B cell (primary cell): ENCODE measurements around the gene PIK3AP1. TPM values are rescaled to one million over a fixed set of nuclear protein-coding genes. Genes with fewer than 3 reads are reported as not detected.

Experiments used
- ATAC-seq: fragments of 200-7000 bp; cut with Tn5 transposase; one replicate; pipeline ENCODE4 v1.10.0; 2021; ENCODE audit warnings: low read depth, mild to moderate bottlenecking, moderate number of reproducible peaks, moderate library complexity
- CTCF ChIA-PET: fragments of 350-600 bp; sonication (Branson Sonifier 250); formaldehyde crosslinking; loops from one replicate; lab custom pipeline; 2021; ENCODE audit warnings: antibody characterized with exemption, inconsistent platforms; lab: Charles Lee
- POLR2A ChIA-PET: fragments of 350-600 bp; sonication (Branson Sonifier 250); formaldehyde crosslinking; loops from one replicate; lab custom pipeline; 2021; ENCODE audit warnings: antibody characterized with exemption; lab: Charles Lee
- DNase-seq: peaks from one replicate; pipeline ENCODE4 v3.0.0; 2013
- H2AFZ ChIP-seq: 2 replicates; pipeline ENCODE4 v1.6.1; 2012; ENCODE audit warnings: mild to moderate bottlenecking, low read depth, low read length; ENCODE audit not compliant: insufficient read depth, poor library complexity, severe bottlenecking
- H3K27ac ChIP-seq, 2 donors: 1 replicate in 1 of 2; 2 replicates in 1 of 2; pipeline ENCODE4 v1.5.1; 2012 to 2013; ENCODE audit warnings: low read length in 2 of 2, mild to moderate bottlenecking in 2 of 2, moderate library complexity in 1 of 2
- H3K27me3 ChIP-seq, 4 experiments: fragments of 200-600 bp in 1 of 4; sonication (generic) in 1 of 4; replicated peaks in 1 of 4; 1 replicate in 2 of 4; 2 replicates in 2 of 4; pipeline versions ENCODE4 v1.6.1 to v1.7.0; 2013 to 2016; ENCODE audit warnings: low read length in 3 of 4, mild to moderate bottlenecking in 2 of 4, mixed read lengths in 1 of 4, moderate library complexity in 1 of 4; ENCODE audit not compliant: insufficient read depth in 4 of 4, control insufficient read depth in 3 of 4; ENCODE audit errors: control extremely low read depth in 1 of 4
- H3K36me3 ChIP-seq, 2 experiments: replicated peaks in 1 of 2; 1 replicate in 1 of 2; 2 replicates in 1 of 2; pipeline versions ENCODE4 v1.6.1 to v1.7.1; 2013; ENCODE audit warnings: low read length in 1 of 2; ENCODE audit not compliant: insufficient read depth in 2 of 2, control insufficient read depth in 1 of 2; ENCODE audit errors: control extremely low read depth in 1 of 2, extremely low read depth in 1 of 2
- H3K4me1 ChIP-seq, 2 donors: fragments of 200-600 bp in 1 of 2; sonication (generic) in 1 of 2; 1 replicate in 1 of 2; 2 replicates in 1 of 2; pipeline versions ENCODE4 v1.5.1 to v1.6.1; 2013 to 2017; ENCODE audit warnings: low read length in 2 of 2; ENCODE audit not compliant: control insufficient read depth in 2 of 2, insufficient read depth in 2 of 2
- H3K4me2 ChIP-seq: replicated peaks from 2 replicates; pipeline ENCODE3; 2012; ENCODE audit warnings: mild to moderate bottlenecking, low read depth, low read length; ENCODE audit not compliant: poor library complexity, severe bottlenecking
- H3K4me3 ChIP-seq, 5 experiments: fragments of 200-600 bp in 1 of 5; sonication (generic) in 1 of 5; 1 replicate in 3 of 5; 2 replicates in 2 of 5; pipeline versions ENCODE4 v1.5.1 to v1.7.0; 2011 to 2016; ENCODE audit warnings: low read length in 4 of 5, mild to moderate bottlenecking in 4 of 5, low read depth in 2 of 5, control low read depth in 1 of 5, moderate library complexity in 1 of 5; ENCODE audit not compliant: insufficient read depth in 1 of 5; ENCODE audit errors: control extremely low read depth in 1 of 5, extremely low read depth in 1 of 5
- H3K79me2 ChIP-seq: fragments of 200-600 bp; sonication (generic); one replicate; pipeline ENCODE4 v1.6.0; 2016; ENCODE audit warnings: low read length; ENCODE audit not compliant: control insufficient read depth, insufficient read depth
- H3K9ac ChIP-seq: fragments of 200-600 bp; sonication (generic); 2 replicates; pipeline ENCODE4 v1.6.1; 2017; ENCODE audit warnings: mild to moderate bottlenecking, low read length, moderate library complexity
- H3K9me3 ChIP-seq, 3 donors: one replicate each; pipeline versions ENCODE4 v1.6.1 to v1.7.1; 2013; ENCODE audit warnings: low read length in 2 of 3; ENCODE audit not compliant: control insufficient read depth in 2 of 3, insufficient read depth in 1 of 3; ENCODE audit errors: control extremely low read depth in 1 of 3
- H4K20me1 ChIP-seq: 2 replicates; pipeline ENCODE4 v1.6.0; 2012; ENCODE audit warnings: mild to moderate bottlenecking, low read length; ENCODE audit not compliant: insufficient read depth, control insufficient read depth, poor library complexity, severe bottlenecking
- H3K27ac Mint-ChIP-seq: one replicate; pipeline ENCODE4 v1.8.0; 2021; ENCODE audit warnings: mixed read lengths
- H3K27me3 Mint-ChIP-seq: one replicate; pipeline ENCODE4 v1.8.0; 2021; ENCODE audit warnings: mixed read lengths
- H3K4me1 Mint-ChIP-seq: one replicate; pipeline ENCODE4 v1.8.0; 2021; ENCODE audit warnings: mixed read lengths
- H3K4me3 Mint-ChIP-seq: one replicate; pipeline ENCODE4 v1.8.0; 2021; ENCODE audit warnings: mixed read lengths
- H3K9me3 Mint-ChIP-seq: one replicate; pipeline ENCODE4 v1.8.0; 2022; ENCODE audit warnings: mixed read lengths; ENCODE audit not compliant: insufficient read depth
- EZH2 ChIP-seq: IDR thresholded peaks from 2 replicates; pipeline ENCODE4 v1.6.1; 2012; ENCODE audit warnings: borderline replicate concordance, low read depth, mild to moderate bottlenecking, moderate library complexity, low read length; ENCODE audit not compliant: insufficient read depth, poor library complexity, severe bottlenecking
- WGBS: methylation state at CpG from one replicate; pipeline ENCODE4 v1.1.5; 2013; ENCODE audit warnings: missing lambda C conversion rate; ENCODE audit not compliant: insufficient coverage; 5-methylcytosine and 5-hydroxymethylcytosine counted together
- intact Hi-C: fragments of 100-400 bp; cut with micrococcal nuclease; formaldehyde crosslinking; loops from one replicate; pipeline ENCODE4 v1.10.0; 2022
- polyA plus RNA-seq: library from polyadenylated mRNA; depleted of rRNA; stranded (reverse); fragments of >200 nt; gene quantifications from 2 replicates; pipeline ENCODE4 v1.2.3, GENCODE V29; 2012
- total RNA-seq, 2 donors: library from RNA; stranded (reverse); fragments of 120-200 nt in 1 of 2; gene quantifications; 1 replicate in 1 of 2; 2 replicates in 1 of 2; pipeline versions ENCODE4 v1.2.3 to v1.2.4, GENCODE V29; 2013 to 2022
- TF ChIP-seq, protein P1 (sequence below): fragments of 200-600 bp; IDR thresholded peaks from one replicate; pipeline ENCODE4 v1.8.0; 2022; ENCODE audit warnings: antibody characterized with exemption, mild to moderate bottlenecking

Gene PIK3AP1
- total and polyA plus RNA-seq, 2 donors (not counting 1 experiment from before 2014, with no cell fraction given) = 125 to 130 TPM

DNA sequence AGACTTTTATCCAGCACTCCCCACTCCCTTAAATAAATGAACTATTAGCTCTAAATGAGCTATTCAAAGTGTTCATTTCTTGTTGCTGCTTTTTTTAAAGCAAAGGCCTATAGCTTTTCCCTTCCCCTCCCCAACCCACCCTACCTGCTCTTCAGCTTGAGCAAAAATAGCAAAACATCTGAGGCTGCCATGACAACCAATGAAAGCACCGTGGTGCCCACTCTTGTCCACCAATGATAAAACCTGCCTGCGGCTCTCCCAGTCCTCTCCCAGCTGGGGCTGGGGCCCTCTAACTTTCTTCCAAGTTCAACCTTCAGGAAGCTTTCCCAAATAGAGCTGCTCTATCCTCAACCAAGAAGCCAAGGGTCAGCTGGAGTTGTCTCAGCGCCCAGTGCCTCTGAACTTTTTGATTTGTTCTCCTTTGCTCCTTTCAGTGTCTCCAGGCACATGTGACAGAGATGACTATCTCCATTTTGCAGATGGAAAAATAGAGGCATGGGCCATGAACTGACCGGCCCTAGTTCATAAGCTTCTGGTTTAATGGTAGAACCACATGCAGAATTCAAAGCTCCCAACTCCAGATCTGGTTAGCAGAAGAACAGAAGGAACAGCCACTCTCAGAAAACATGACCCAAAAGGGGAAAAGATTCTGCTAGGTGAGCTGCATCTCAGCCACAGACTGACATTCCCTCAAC lies 47.7 kb downstream of the PIK3AP1 start:
- WGBS = 64% methylated on average over 3 of the region's 4 CpGs
- no peaks in the 10 kb centered on the region for H3K9me3 Mint-ChIP-seq
- H3K4me3 ChIP-seq = peak overlapping the region in 3 of 5 experiments; percentile 1 to 65 (median 8)
- intact Hi-C loops = loop anchor here (1.0 to 2.0 kb wide), 3 partner anchors 20 to 48 kb away; partner anchors contain the start of gene PIK3AP1
- H3K27ac ChIP-seq = peak overlapping the region; percentile 97 to 99
- peaks cover 93% of the 10 kb centered on the region for H3K79me2 ChIP-seq
- H3K9me3 ChIP-seq = no peaks in the 10 kb centered on the region
- peaks cover 88% of the 10 kb centered on the region for H3K4me1 Mint-ChIP-seq
- no peaks in the 10 kb centered on the region for H3K27me3 Mint-ChIP-seq
- H2AFZ ChIP-seq = no peak overlapping the region
- H3K4me2 ChIP-seq = peak overlapping the region; percentile 79
- no peaks in the 10 kb centered on the region for H3K27me3 ChIP-seq
- ATAC-seq (no peak), DNase-seq (no peak)
- H3K9ac ChIP-seq = peak overlapping the region; percentile 70
- POLR2A ChIA-PET = interaction anchor here (0.9 to 3.9 kb wide), 7 partner anchors 8 to 48 kb away, joined by 3 to 24 read pairs (median 4); partner anchors contain the start of gene PIK3AP1
- peaks cover 94 to 100% of the 10 kb centered on the region in 2 donors for H3K4me1 ChIP-seq
- H3K4me3 Mint-ChIP-seq = peak overlapping the region; percentile 87
- TF ChIP-seq, protein P1, sequence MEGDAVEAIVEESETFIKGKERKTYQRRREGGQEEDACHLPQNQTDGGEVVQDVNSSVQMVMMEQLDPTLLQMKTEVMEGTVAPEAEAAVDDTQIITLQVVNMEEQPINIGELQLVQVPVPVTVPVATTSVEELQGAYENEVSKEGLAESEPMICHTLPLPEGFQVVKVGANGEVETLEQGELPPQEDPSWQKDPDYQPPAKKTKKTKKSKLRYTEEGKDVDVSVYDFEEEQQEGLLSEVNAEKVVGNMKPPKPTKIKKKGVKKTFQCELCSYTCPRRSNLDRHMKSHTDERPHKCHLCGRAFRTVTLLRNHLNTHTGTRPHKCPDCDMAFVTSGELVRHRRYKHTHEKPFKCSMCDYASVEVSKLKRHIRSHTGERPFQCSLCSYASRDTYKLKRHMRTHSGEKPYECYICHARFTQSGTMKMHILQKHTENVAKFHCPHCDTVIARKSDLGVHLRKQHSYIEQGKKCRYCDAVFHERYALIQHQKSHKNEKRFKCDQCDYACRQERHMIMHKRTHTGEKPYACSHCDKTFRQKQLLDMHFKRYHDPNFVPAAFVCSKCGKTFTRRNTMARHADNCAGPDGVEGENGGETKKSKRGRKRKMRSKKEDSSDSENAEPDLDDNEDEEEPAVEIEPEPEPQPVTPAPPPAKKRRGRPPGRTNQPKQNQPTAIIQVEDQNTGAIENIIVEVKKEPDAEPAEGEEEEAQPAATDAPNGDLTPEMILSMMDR = no peak
- TF ChIP-seq EZH2 = no peak
- CTCF ChIA-PET = interaction anchor here (0.8 to 3.6 kb wide), 14 partner anchors 9 to 99 kb away, joined by 3 to 18 read pairs (median 4); partner anchors contain the start of gene PIK3AP1
- H3K36me3 ChIP-seq = peaks cover 4 to 33% of the 10 kb centered on the region in 2 experiments
- peak overlapping the region; percentile 98 for H3K27ac Mint-ChIP-seq
- peaks cover 36% of the 10 kb centered on the region for H4K20me1 ChIP-seq
